SU-DHL-6 (cell line): Measurements from ENCODE around the gene CD99L2.

Source experiments
- H2AFZ ChIP-seq: fragments of 200-600 bp; sonication (generic); 2 replicates; pipeline ENCODE4 v1.6.1; 2014; ENCODE audit warnings: low read depth, mild to moderate bottlenecking, moderate library complexity, mixed read lengths, antibody characterized with exemption, low read length; ENCODE audit not compliant: severe bottlenecking
- H3F3A ChIP-seq: fragments of 200-600 bp; shearing (Covaris generic); 2 replicates; pipeline ENCODE4 v1.6.0; 2016; ENCODE audit warnings: antibody characterized with exemption, mild to moderate bottlenecking; ENCODE audit not compliant: insufficient read depth
- H3K27ac ChIP-seq: fragments of 200-600 bp; sonication (generic); 2 replicates; pipeline ENCODE4 v1.5.1; 2016; ENCODE audit warnings: low read depth, mild to moderate bottlenecking, low read length, moderate library complexity, mixed read lengths
- H3K27me3 ChIP-seq: fragments of 200-600 bp; sonication (generic), shearing (Covaris generic); 2 replicates; pipeline ENCODE4 v1.6.0; 2014; ENCODE audit warnings: mild to moderate bottlenecking, low read length
- H3K36me3 ChIP-seq: fragments of 200-600 bp; sonication (generic); 2 replicates; pipeline ENCODE4 v1.6.1; 2014; ENCODE audit warnings: mild to moderate bottlenecking, low read length, mixed read lengths
- H3K4me2 ChIP-seq: fragments of 300-600, 200-600 bp; shearing (Covaris generic), sonication (generic); 2 replicates; pipeline ENCODE4 v1.6.0; 2014; ENCODE audit warnings: low read length, low read depth, mild to moderate bottlenecking; ENCODE audit not compliant: poor library complexity, severe bottlenecking
- H3K4me3 ChIP-seq: fragments of 200-600 bp; sonication (generic); 2 replicates; pipeline ENCODE4 v1.5.1; 2014; ENCODE audit warnings: antibody characterized with exemption, low read length, mild to moderate bottlenecking, mixed read lengths; ENCODE audit not compliant: insufficient read depth, poor library complexity, severe bottlenecking
- H3K79me2 ChIP-seq: fragments of 200-600 bp; sonication (generic); 2 replicates; pipeline ENCODE4 v1.6.1; 2014; ENCODE audit warnings: mild to moderate bottlenecking, low read length, moderate library complexity; ENCODE audit not compliant: insufficient read depth
- H3K9ac ChIP-seq: fragments of 200-600 bp; sonication (generic); 2 replicates; pipeline ENCODE4 v1.7.0; 2014; ENCODE audit warnings: mild to moderate bottlenecking, low read length
- H3K9me2 ChIP-seq: fragments of 200-600 bp; sonication (generic); replicated peaks from 2 replicates; pipeline ENCODE4 v1.6.1; 2014; ENCODE audit warnings: low read length; ENCODE audit not compliant: insufficient read depth
- H3K9me3 ChIP-seq: fragments of 200-600 bp; sonication (generic); 2 replicates; pipeline ENCODE4 v1.6.1; 2014; ENCODE audit warnings: low read length, mixed read lengths; ENCODE audit not compliant: insufficient read depth
- H4K20me1 ChIP-seq: fragments of 200-600 bp; sonication (generic); 2 replicates; pipeline ENCODE4 v1.6.1; 2014; ENCODE audit warnings: low read depth, mild to moderate bottlenecking, antibody characterized with exemption, low read length, moderate library complexity, mixed read lengths
- CTCF ChIP-seq: fragments of 200-600 bp; sonication (generic); IDR thresholded peaks from one replicate; pipeline ENCODE4 v1.5.1; 2017; ENCODE audit warnings: antibody characterized with exemption, mild to moderate bottlenecking, low read length, moderate library complexity; ENCODE audit not compliant: insufficient read depth, poor library complexity, severe bottlenecking
- EZH2phosphoT487 ChIP-seq: fragments of 200-600 bp; sonication (generic), shearing (Covaris generic); conservative IDR thresholded peaks from 2 replicates; pipeline ENCODE4 v1.6.1; 2018; ENCODE audit warnings: mild to moderate bottlenecking, antibody characterized with exemption, low read length, moderate library complexity, mixed read lengths

CD99L2 gene

GRCh38 chrX:150731795-150732194 lies 166.7 kb downstream of the CD99L2 start:
- Histone ChIP-seq H4K20me1 (no peaks in the 10 kb centered on the region), H3K4me2 (no peak overlapping the region), H3K27ac (no peak overlapping the region), H3K27me3 (no peaks in the 10 kb centered on the region), H3K36me3 (peaks cover 3% of the 10 kb centered on the region; the same call in 1 of the 2 replicates), H3K79me2 (no peaks in the 10 kb centered on the region), H3K9ac (no peak overlapping the region), H3K4me3 (no peak overlapping the region), H3F3A (no peaks in the 10 kb centered on the region), H2AFZ (no peak overlapping the region), H3K9me3 (no peaks in the 10 kb centered on the region), H3K9me2 (no peaks in the 10 kb centered on the region)
- TF ChIP-seq EZH2phosphoT487: no peak
- no peak for TF ChIP-seq CTCF

GRCh38 chrX:150730719-150731118 lies 167.7 kb downstream of the CD99L2 start:
- Histone ChIP-seq H3K9me2 (no peaks in the 10 kb centered on the region), H4K20me1 (no peaks in the 10 kb centered on the region), H3K4me2 (no peak overlapping the region), H3K36me3 (0 out of 2 replicates have a peak, but pooled peaks cover 3% of the 10 kb centered on the region), H3K4me3 (no peak overlapping the region), H3K79me2 (peaks cover 3% of the 10 kb centered on the region; the same call in 1 of the 2 replicates), H3F3A (no peaks in the 10 kb centered on the region), H3K27ac (no peak overlapping the region), H3K27me3 (no peaks in the 10 kb centered on the region), H3K9me3 (no peaks in the 10 kb centered on the region), H3K9ac (no peak overlapping the region), H2AFZ (no peak overlapping the region)
- no peak for TF ChIP-seq EZH2phosphoT487
- no peak for TF ChIP-seq CTCF

GRCh38 chrX:150729956-150730355 lies 168.5 kb downstream of the CD99L2 start:
- Histone ChIP-seq H4K20me1 (no peaks in the 10 kb centered on the region), H3K27ac (no peak overlapping the region), H3K4me2 (no peak overlapping the region), H3K36me3 (no peaks in the 10 kb centered on the region), H3K9me2 (no peaks in the 10 kb centered on the region), H2AFZ (no peak overlapping the region), H3K9ac (no peak overlapping the region), H3K79me2 (peaks cover 9% of the 10 kb centered on the region; the same call in 1 of the 2 replicates), H3K9me3 (no peaks in the 10 kb centered on the region), H3K4me3 (no peak overlapping the region), H3F3A (no peaks in the 10 kb centered on the region), H3K27me3 (no peaks in the 10 kb centered on the region)
- TF ChIP-seq EZH2phosphoT487: no peak
- TF ChIP-seq CTCF: no peak
